DMS153 treated with DMSO at 0.1 percent for 48 hours (cell line): ENCODE data around the gene RPL32.
"Not testable (repeated sequence)": the region's sequence is repeated elsewhere in the genome, so short reads cannot be mapped to it uniquely, and the experiment has no call there.

Source experiments
- DNase-seq: peaks from one replicate; lab custom pipeline; 2025; ENCODE audit not compliant: unreplicated experiment; lab: John Stamatoyannopoulos, UW

The RPL32 gene

GRCh38 chr3:12810013-12810780 is 31.2 kb downstream of the RPL32 start:
- peak; percentile 35 for DNase-seq

- DNase-seq, result no peak
Observed at GRCh38 chr3:12809435-12809834, 31.9 kb downstream of the RPL32 start.

GRCh38 chr3:12809001-12809400 is 32.4 kb downstream of the RPL32 start:
- no peak for DNase-seq

- no peak for DNase-seq
Observed at GRCh38 chr3:12808587-12808986, 32.8 kb downstream of the RPL32 start.

- no peak for DNase-seq
Observed at GRCh38 chr3:12807601-12808359, 33.6 kb downstream of the RPL32 start.

GRCh38 chr3:12807066-12807465 is 34.3 kb downstream of the RPL32 start:
- no peak for DNase-seq

- no peak for DNase-seq
Observed at GRCh38 chr3:12803371-12803770, 38.0 kb downstream of the RPL32 start.

GRCh38 chr3:12799525-12800440 is 41.6 kb downstream of the RPL32 start:
- no peak for DNase-seq

GRCh38 chr3:12798559-12799179 is 42.7 kb downstream of the RPL32 start:
- no peak for DNase-seq

- no peak for DNase-seq
Observed at GRCh38 chr3:12797892-12798558, 43.3 kb downstream of the RPL32 start.

GRCh38 chr3:12797124-12797891 is 44.1 kb downstream of the RPL32 start:
- no peak for DNase-seq

GRCh38 chr3:12796171-12797123 is 44.9 kb downstream of the RPL32 start, which contains the start of gene CAND2:
Gene CAND2, plus strand, starts transcription at chr3:12796680. Its CDS starts 41 bp downstream, at chr3:12796721.
- DNase-seq, result no peak

GRCh38 chr3:12793701-12794100 is 47.7 kb downstream of the RPL32 start:
- DNase-seq, result no peak

- no peak for DNase-seq
Observed at GRCh38 chr3:12791430-12791829, 49.9 kb downstream of the RPL32 start.

GRCh38 chr3:12787967-12788690 is 53.2 kb downstream of the RPL32 start:
- not testable (repeated sequence) for DNase-seq

- not testable (repeated sequence) for DNase-seq
Observed at GRCh38 chr3:12787346-12787745, 54.0 kb downstream of the RPL32 start.

- DNase-seq, result no peak
Observed at GRCh38 chr3:12785096-12785495, 56.3 kb downstream of the RPL32 start.
